H1 (cell line): Measurements from ENCODE around the gene OPA3. TPM values are rescaled to one million over a fixed set of nuclear protein-coding genes. Genes with fewer than 3 reads are reported as not detected.

Source experiments
- CTCF ChIA-PET: fragments of 300-600 bp; sonication (Branson Sonifier 250); formaldehyde crosslinking; loops from one replicate; lab custom pipeline; 2021; ENCODE audit not compliant: partially characterized antibody; lab: Charles Lee
- POLR2A ChIA-PET: fragments of 300-600 bp; sonication (Branson Sonifier 250); formaldehyde crosslinking; loops from one replicate; lab custom pipeline; 2021; ENCODE audit warnings: inconsistent platforms; ENCODE audit not compliant: partially characterized antibody; lab: Charles Lee
- DNase-seq, 2 experiments: peaks; one replicate each; pipeline versions ENCODE4 v3.0.0 to v3.0.0-alpha.2; 2010 to 2022; ENCODE audit warnings: low spot score in 2 of 2, low read depth in 1 of 2, mixed read lengths in 1 of 2
- FAIRE-seq: peaks from 2 replicates; lab custom pipeline; 2011; peaks lifted over from hg19 to GRCh38; lab: Jason Lieb, UNC
- H2AFZ ChIP-seq: 2 replicates; pipeline ENCODE4 v1.8.1; 2012; ENCODE audit warnings: low read length, inconsistent platforms
- H2AK5ac ChIP-seq: 2 replicates; pipeline ENCODE4 v1.6.1; 2013; ENCODE audit warnings: low read depth, low read length
- H2BK120ac ChIP-seq: replicated peaks from 2 replicates; pipeline ENCODE3; 2013; ENCODE audit warnings: low read depth, low read length, inconsistent platforms
- H2BK12ac ChIP-seq: 2 replicates; pipeline ENCODE4 v1.6.1; 2013; ENCODE audit warnings: low read depth, low read length
- H2BK15ac ChIP-seq: 2 replicates; pipeline ENCODE4 v1.6.1; 2013; ENCODE audit warnings: low read length
- H2BK20ac ChIP-seq: 2 replicates; pipeline ENCODE4 v1.6.1; 2013; ENCODE audit warnings: low read length
- H2BK5ac ChIP-seq: 2 replicates; pipeline ENCODE4 v1.6.1; 2013; ENCODE audit warnings: low read depth, low read length
- H3K14ac ChIP-seq: 2 replicates; pipeline ENCODE4 v1.6.1; 2013; ENCODE audit warnings: inconsistent platforms; ENCODE audit not compliant: insufficient read length
- H3K18ac ChIP-seq: 2 replicates; pipeline ENCODE4 v1.6.1; 2013; ENCODE audit warnings: low read length; ENCODE audit errors: extremely low read depth
- H3K23ac ChIP-seq: 2 replicates; pipeline ENCODE4 v1.6.1; 2013; ENCODE audit warnings: inconsistent platforms; ENCODE audit not compliant: insufficient read length
- H3K23me2 ChIP-seq: 2 replicates; pipeline ENCODE4 v1.6.1; 2013; ENCODE audit warnings: low read depth, low read length
- H3K27ac ChIP-seq: 2 replicates; pipeline ENCODE4 v1.6.1; 2011; ENCODE audit warnings: low read depth, low read length, inconsistent platforms
- H3K27me3 ChIP-seq, 4 experiments: replicated peaks in 1 of 4; 1 replicate in 1 of 4; 2 replicates in 3 of 4; pipeline versions ENCODE4 v1.6.1 to v1.8.1; 2011 to 2013; ENCODE audit warnings: low read length in 3 of 4, mild to moderate bottlenecking in 3 of 4, inconsistent platforms in 2 of 4, mixed read lengths in 2 of 4, moderate library complexity in 1 of 4; ENCODE audit not compliant: control insufficient read depth in 3 of 4, insufficient read depth in 3 of 4; ENCODE audit errors: extremely low read depth in 1 of 4
- H3K36me3 ChIP-seq, 4 experiments: 2 replicates each; pipeline versions ENCODE4 v1.6.1 to v1.8.1; 2011 to 2013; ENCODE audit warnings: mild to moderate bottlenecking in 4 of 4, low read length in 3 of 4, moderate library complexity in 2 of 4, control low read depth in 1 of 4, inconsistent platforms in 1 of 4; ENCODE audit not compliant: insufficient read depth in 4 of 4, control insufficient read depth in 2 of 4
- H3K4ac ChIP-seq: replicated peaks from 2 replicates; pipeline ENCODE3; 2013; ENCODE audit warnings: low read length, low read depth, mixed read lengths, inconsistent platforms; ENCODE audit not compliant: insufficient read length
- H3K4me1 ChIP-seq, 4 experiments: replicated peaks in 1 of 4; 1 replicate in 1 of 4; 2 replicates in 3 of 4; pipeline versions ENCODE4 v1.6.1 to v1.8.1; 2011 to 2013; ENCODE audit warnings: low read length in 3 of 4, inconsistent platforms in 2 of 4, mixed read lengths in 1 of 4; ENCODE audit not compliant: insufficient read depth in 4 of 4, control insufficient read depth in 3 of 4
- H3K4me2 ChIP-seq, 2 experiments: 2 replicates each; pipeline versions ENCODE4 v1.6.1 to v1.8.1; 2011 to 2013; ENCODE audit warnings: low read depth in 2 of 2, low read length in 2 of 2, control low read depth in 1 of 2, inconsistent platforms in 1 of 2, mild to moderate bottlenecking in 1 of 2; ENCODE audit not compliant: insufficient read depth in 1 of 2
- H3K4me3 ChIP-seq, 4 experiments: fragments of 200-600, 300-600 bp in 1 of 4; sonication (generic), shearing (Covaris generic), sonication (Bioruptor Twin) in 1 of 4; 2 replicates each; pipeline versions ENCODE4 v1.5.1 to v1.8.1; 2011 to 2016; ENCODE audit warnings: low read length in 4 of 4, low read depth in 3 of 4, control low read depth in 2 of 4, inconsistent platforms in 2 of 4, mild to moderate bottlenecking in 2 of 4, mixed read lengths in 1 of 4, moderate library complexity in 1 of 4; ENCODE audit not compliant: insufficient read depth in 2 of 4; ENCODE audit errors: extremely low read depth in 1 of 4
- H3K56ac ChIP-seq: replicated peaks from 2 replicates; pipeline ENCODE3; 2013; ENCODE audit warnings: low read depth, mild to moderate bottlenecking, mixed read lengths, low read length, inconsistent platforms; ENCODE audit not compliant: insufficient read length
- H3K79me1 ChIP-seq: 2 replicates; pipeline ENCODE4 v1.6.1; 2013; ENCODE audit warnings: low read depth, low read length, control low read depth
- H3K79me2 ChIP-seq, 2 experiments: 2 replicates each; pipeline versions ENCODE4 v1.6.1 to v1.8.1; 2012 to 2013; ENCODE audit warnings: low read length in 2 of 2, mild to moderate bottlenecking in 2 of 2, inconsistent platforms in 1 of 2; ENCODE audit not compliant: insufficient read depth in 2 of 2, control insufficient read depth in 1 of 2
- H3K9ac ChIP-seq, 4 experiments: replicated peaks in 1 of 4; 1 replicate in 1 of 4; 2 replicates in 3 of 4; pipeline versions ENCODE4 v1.6.1 to v1.8.1; 2011 to 2013; ENCODE audit warnings: low read depth in 3 of 4, low read length in 3 of 4, control low read depth in 2 of 4, mild to moderate bottlenecking in 2 of 4, moderate library complexity in 2 of 4, inconsistent platforms in 1 of 4; ENCODE audit errors: extremely low read depth in 1 of 4
- H3K9me3 ChIP-seq, 2 experiments: 2 replicates each; pipeline versions ENCODE4 v1.6.1 to v1.8.1; 2012 to 2013; ENCODE audit warnings: mild to moderate bottlenecking in 2 of 2, moderate library complexity in 2 of 2, control low read depth in 1 of 2, inconsistent platforms in 1 of 2, low read depth in 1 of 2, low read length in 1 of 2, mixed read lengths in 1 of 2; ENCODE audit not compliant: insufficient read depth in 2 of 2
- H4K20me1 ChIP-seq, 2 experiments: replicated peaks in 1 of 2; 2 replicates each; pipeline versions ENCODE3 to v1.8.1; 2011 to 2013; ENCODE audit warnings: inconsistent platforms in 2 of 2, low read length in 2 of 2, mild to moderate bottlenecking in 1 of 2; ENCODE audit not compliant: insufficient read depth in 2 of 2, control insufficient read depth in 1 of 2
- H4K5ac ChIP-seq: 2 replicates; pipeline ENCODE4 v1.6.1; 2013; ENCODE audit warnings: low read length, low read depth, mixed read lengths, inconsistent platforms; ENCODE audit not compliant: insufficient read length
- H4K8ac ChIP-seq: 2 replicates; pipeline ENCODE4 v1.8.0; 2013; ENCODE audit warnings: mild to moderate bottlenecking, moderate library complexity, low read length, inconsistent platforms; ENCODE audit not compliant: insufficient read depth; ENCODE audit errors: extremely low read depth
- H4K91ac ChIP-seq: replicated peaks from 2 replicates; pipeline ENCODE3; 2013; ENCODE audit warnings: low read length, mixed read lengths, inconsistent platforms; ENCODE audit not compliant: insufficient read length
- BCL11A ChIP-seq, 2 experiments: IDR thresholded peaks; one replicate each; pipeline ENCODE4 v1.6.1; 2011; ENCODE audit warnings: low read depth in 2 of 2, low read length in 2 of 2, mild to moderate bottlenecking in 2 of 2
- FOSL1 ChIP-seq: IDR thresholded peaks from 2 replicates; pipeline ENCODE4 v1.6.1; 2011; ENCODE audit warnings: mild to moderate bottlenecking, low read depth, low read length, moderate library complexity; ENCODE audit not compliant: insufficient read depth
- WGBS, 2 experiments: shearing (Covaris generic) in 1 of 2; methylation state at CpG; one replicate each; pipeline versions ENCODE4 v1.1.6 to v1.1.7; 2013 to 2015; ENCODE audit warnings: low lambda C conversion rate in 2 of 2, mixed read lengths in 2 of 2, inconsistent platforms in 1 of 2, low coverage in 1 of 2, missing lambda C conversion rate in 1 of 2; ENCODE audit not compliant: insufficient replicate concordance in 2 of 2, insufficient coverage in 1 of 2, insufficient read length in 1 of 2; ENCODE audit errors: extremely low coverage in 1 of 2, missing lambda C conversion rate in 1 of 2; 5-methylcytosine and 5-hydroxymethylcytosine counted together
- polyA plus RNA-seq, 7 experiments: library from polyadenylated mRNA; depleted of rRNA in 3 of 7; stranded (reverse) in 5 of 7; unstranded in 2 of 7; fragments of >200 nt in 5 of 7; fragments of 200-250 nt in 2 of 7; gene quantifications; 1 replicate in 5 of 7; 2 replicates in 1 of 7; 4 replicates in 1 of 7; pipeline versions ENCODE4 v1.2.1 to v1.2.3, GENCODE V29; 2011 to 2013; ENCODE audit warnings: missing spikeins in 2 of 7, mixed read lengths in 2 of 7
- total RNA-seq: library from RNA; stranded (reverse); fragmentation: NEBNext Ultra II Directional; extraction: Animal tissue kit (Norgen Biotek cat#: 25700); gene quantifications from 2 replicates; pipeline ENCODE4 v1.2.1, GENCODE V29; 2021

Gene OPA3
- total and polyA plus RNA-seq, 2 of the 8 experiments (the other 6 are each of a cell fraction or from before 2014, with no cell fraction given), result 12.5 to 14.5 TPM

- Histone ChIP-seq H4K91ac (no peak overlapping the region), H2BK15ac (0 out of 2 replicates have a peak overlapping the region, but pooled peaks have one; percentile 2), H3K4me3 (peak overlapping the region in 2 of 4 experiments; percentile 5 to 7; a peak in 1 of 8 replicates), H2BK12ac (no peak overlapping the region; the same call in 1 of the 2 replicates), H4K5ac (no peak overlapping the region), H2AFZ (no peak overlapping the region), H3K79me1 (no peaks in the 10 kb centered on the region), H3K9me3 (no peaks in the 10 kb centered on the region), H3K14ac (no peak overlapping the region), H3K23ac (no peak overlapping the region), H3K4me1 (peaks cover 12 to 21% (median 18%) of the 10 kb centered on the region in 4 experiments), H3K36me3 (no peaks in the 10 kb centered on the region), H3K23me2 (peaks cover 22% of the 10 kb centered on the region; the same call in 1 of the 2 replicates), H3K4ac (no peak overlapping the region), H2BK120ac (no peak overlapping the region), H3K79me2 (no peaks in the 10 kb centered on the region), H3K4me2 (peak overlapping the region; percentile 36 to 59; a peak in 3 of 4 replicates), H2AK5ac (peak overlapping the region; percentile 5), H3K27me3 (peaks cover 0 to 7% (median 3%) of the 10 kb centered on the region in 4 experiments; a peak in 3 of 7 replicates), H3K18ac (no peak overlapping the region), H2BK20ac (no peak overlapping the region), H4K20me1 (peaks cover 0 to 2% of the 10 kb centered on the region in 2 experiments), H3K56ac (no peak overlapping the region), H3K27ac (no peak overlapping the region), H4K8ac (no peak overlapping the region), H3K9ac (peak overlapping the region in 1 of 4 experiments; percentile 17; a peak in 2 of 7 replicates), H2BK5ac (0 out of 2 replicates have a peak overlapping the region, but pooled peaks have one; percentile 39)
- FAIRE-seq (no peak), DNase-seq (no peak)
- WGBS, 2 experiments, result 76% methylated on average over 8 of the region's 8 CpGs; no CpG with 5 or more reads in 1 of the 2 experiments
- TF ChIP-seq FOSL1 (no peak), BCL11A (IDR thresholded peaks at IDR 0.05; ENCODE audit: low read depth in 2 of 2, low read length in 2 of 2) (no peak)
- ChIA-PET POLR2A (interaction anchor here (0.8 to 1.4 kb wide), 3 partner anchors 20 to 62 kb away, joined by 3 to 4 read pairs (median 4); no protein-coding TSS in a partner anchor), CTCF (interaction anchor here (0.8 to 1.4 kb wide), 7 partner anchors 8 to 69 kb away, joined by 3 to 8 read pairs (median 4); no protein-coding TSS in a partner anchor)
Measured at GRCh38 chr19:45500918-45501729, 83.5 kb downstream of the OPA3 start.
